SU-DHL-6 (cell line): ENCODE measurements around the gene AMER3.

Experiments used
- EZH2phosphoT487 ChIP-seq: fragments of 200-600 bp; sonication (generic), shearing (Covaris generic); conservative IDR thresholded peaks from 2 replicates; pipeline ENCODE4 v1.6.1; 2018; ENCODE audit warnings: mild to moderate bottlenecking, antibody characterized with exemption, low read length, moderate library complexity, mixed read lengths
- TF ChIP-seq, protein P1 (sequence below): fragments of 200-600 bp; sonication (generic); IDR thresholded peaks from one replicate; pipeline ENCODE4 v1.5.1; 2017; ENCODE audit warnings: antibody characterized with exemption, mild to moderate bottlenecking, low read length, moderate library complexity; ENCODE audit not compliant: insufficient read depth, poor library complexity, severe bottlenecking

GRCh38 chr2:130785466-130786055 is 30.2 kb downstream of the AMER3 start:
- TF ChIP-seq, protein P1, sequence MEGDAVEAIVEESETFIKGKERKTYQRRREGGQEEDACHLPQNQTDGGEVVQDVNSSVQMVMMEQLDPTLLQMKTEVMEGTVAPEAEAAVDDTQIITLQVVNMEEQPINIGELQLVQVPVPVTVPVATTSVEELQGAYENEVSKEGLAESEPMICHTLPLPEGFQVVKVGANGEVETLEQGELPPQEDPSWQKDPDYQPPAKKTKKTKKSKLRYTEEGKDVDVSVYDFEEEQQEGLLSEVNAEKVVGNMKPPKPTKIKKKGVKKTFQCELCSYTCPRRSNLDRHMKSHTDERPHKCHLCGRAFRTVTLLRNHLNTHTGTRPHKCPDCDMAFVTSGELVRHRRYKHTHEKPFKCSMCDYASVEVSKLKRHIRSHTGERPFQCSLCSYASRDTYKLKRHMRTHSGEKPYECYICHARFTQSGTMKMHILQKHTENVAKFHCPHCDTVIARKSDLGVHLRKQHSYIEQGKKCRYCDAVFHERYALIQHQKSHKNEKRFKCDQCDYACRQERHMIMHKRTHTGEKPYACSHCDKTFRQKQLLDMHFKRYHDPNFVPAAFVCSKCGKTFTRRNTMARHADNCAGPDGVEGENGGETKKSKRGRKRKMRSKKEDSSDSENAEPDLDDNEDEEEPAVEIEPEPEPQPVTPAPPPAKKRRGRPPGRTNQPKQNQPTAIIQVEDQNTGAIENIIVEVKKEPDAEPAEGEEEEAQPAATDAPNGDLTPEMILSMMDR = no peak
- TF ChIP-seq EZH2phosphoT487 = no peak
